HG03378 (cell line): ENCODE measurements around the gene RPS17.
"Not testable (repeated sequence)": the region's sequence is repeated elsewhere in the genome, so short reads cannot be mapped to it uniquely, and the experiment has no call there.

ENCODE experiments used
- ATAC-seq: cut with Tn5 transposase; IDR thresholded peaks from one replicate; pipeline ENCODE4 v1.9.1; 2021; ENCODE audit warnings: mild to moderate bottlenecking, moderate library complexity; ENCODE audit not compliant: unreplicated experiment

RPS17 gene

DNA sequence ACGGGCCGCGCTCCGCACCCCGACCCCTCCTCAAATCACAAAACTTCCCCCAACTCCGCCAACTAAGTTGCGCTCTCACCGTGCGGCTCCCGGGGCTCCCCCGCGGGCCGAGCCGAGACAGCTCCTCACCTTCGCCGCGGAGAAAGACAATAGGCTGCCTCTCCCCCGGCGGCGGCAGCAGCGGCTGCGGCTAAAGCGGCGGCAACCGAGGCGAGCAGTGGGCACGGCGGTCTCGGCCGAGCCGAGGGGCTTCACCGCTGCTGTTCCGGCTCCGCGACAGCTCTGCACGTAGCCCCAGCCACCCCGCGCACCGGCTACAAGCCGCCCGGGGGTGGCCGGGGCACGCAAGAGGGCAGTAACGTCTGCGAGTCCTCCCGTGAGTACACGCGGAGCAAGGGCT lies 26.7 kb downstream of the RPS17 start:
- not testable (repeated sequence) for ATAC-seq

DNA sequence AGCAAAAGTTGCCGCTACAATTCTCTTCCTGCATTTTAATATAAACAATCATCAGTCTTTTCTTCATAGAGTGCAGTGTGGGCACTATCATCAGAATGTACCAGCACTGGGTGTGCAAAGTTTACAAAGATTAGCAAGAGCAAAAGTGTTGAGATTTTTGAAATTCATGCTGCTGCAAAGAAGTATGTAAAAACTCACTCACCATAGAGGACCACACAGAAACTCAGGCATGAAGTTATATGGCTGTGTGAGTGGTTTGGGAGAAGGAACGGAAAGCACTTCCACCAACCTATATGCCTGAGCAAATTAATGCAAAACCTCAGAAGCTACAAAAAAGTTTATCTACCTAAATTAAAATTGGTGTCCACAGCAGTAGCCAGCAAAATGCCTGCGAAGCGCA lies 32.6 kb downstream of the RPS17 start:
- not testable (repeated sequence) for ATAC-seq

- not testable (repeated sequence) for ATAC-seq
These were observed 33.2 kb downstream of the RPS17 start for GRCh38 chr15:82507087-82507486.

- not testable (repeated sequence) for ATAC-seq
These were observed 34.4 kb downstream of the RPS17 start for GRCh38 chr15:82505842-82506241.

DNA sequence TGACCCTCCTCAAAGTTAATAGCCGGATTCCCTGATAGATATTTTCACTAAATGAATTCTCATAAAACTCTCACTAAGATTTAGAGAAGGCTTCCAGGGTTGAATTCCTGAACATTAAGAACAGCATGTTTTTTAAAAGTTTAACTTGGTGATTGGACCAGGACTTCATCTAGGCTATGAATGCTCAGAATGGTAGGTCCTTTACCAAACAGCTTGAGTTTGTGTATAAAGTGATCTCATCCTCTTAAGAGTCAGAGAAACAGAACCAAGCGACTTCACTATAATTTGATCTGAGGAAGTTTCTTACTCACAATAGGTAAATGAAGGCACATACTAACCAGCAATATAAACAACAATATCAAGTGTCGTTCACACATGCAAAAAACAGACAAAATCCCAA lies 36.2 kb downstream of the RPS17 start:
- ATAC-seq = not testable (repeated sequence)

GRCh38 chr15:82502700-82503339 lies 37.4 kb downstream of the RPS17 start:
- peak; percentile 73 for ATAC-seq

- not testable (repeated sequence) for ATAC-seq
These were observed 39.5 kb downstream of the RPS17 start for GRCh38 chr15:82500772-82501171.

DNA sequence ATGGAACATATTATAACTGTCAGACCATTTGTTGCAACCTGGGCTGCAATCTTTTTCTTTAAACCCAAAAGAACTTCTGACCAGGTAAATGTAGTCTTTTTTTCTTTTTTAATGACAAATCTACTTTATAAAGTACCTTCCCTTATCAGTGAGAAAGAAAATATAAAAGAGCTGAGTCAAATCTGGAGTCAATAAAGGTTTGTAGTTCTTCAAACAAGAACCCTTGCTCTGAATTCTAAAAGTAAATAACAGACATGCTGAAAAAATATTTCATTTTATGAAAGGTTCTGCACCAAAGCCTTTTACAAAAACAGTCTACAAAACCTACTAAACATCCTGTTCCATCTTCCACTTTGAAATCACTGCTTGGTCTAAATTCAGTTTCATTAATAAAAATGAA lies 42.3 kb downstream of the RPS17 start:
- not testable (repeated sequence) for ATAC-seq

GRCh38 chr15:82488250-82488649 lies 52.0 kb downstream of the RPS17 start:
- not testable (repeated sequence) for ATAC-seq

DNA sequence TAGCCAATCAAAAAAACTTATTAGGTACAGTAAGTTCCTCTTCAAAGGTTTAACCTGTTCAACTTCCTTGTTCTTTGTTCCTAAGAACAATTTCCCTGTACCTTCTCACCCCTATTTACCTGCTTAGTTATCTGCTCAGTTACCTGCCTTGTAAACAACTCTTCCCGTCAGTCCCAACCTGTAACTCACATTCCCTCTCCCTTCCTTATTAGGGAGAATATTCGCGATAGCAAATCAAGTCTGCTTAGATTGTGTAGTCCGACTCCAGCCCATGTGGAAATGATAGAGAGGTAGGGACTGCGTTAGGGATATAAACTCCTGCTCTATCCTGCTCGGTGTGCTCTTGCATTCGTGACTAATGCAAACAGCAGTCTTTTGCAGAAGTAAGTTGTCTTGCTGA lies 53.2 kb downstream of the RPS17 start:
- not testable (repeated sequence) for ATAC-seq
